GM19438 (cell line): ENCODE measurements around the gene CBFA2T3.

Source experiments
- ATAC-seq: cut with Tn5 transposase; IDR thresholded peaks from one replicate; pipeline ENCODE4 v1.9.1; 2021; ENCODE audit warnings: low read depth; ENCODE audit not compliant: unreplicated experiment

Gene CBFA2T3

DNA sequence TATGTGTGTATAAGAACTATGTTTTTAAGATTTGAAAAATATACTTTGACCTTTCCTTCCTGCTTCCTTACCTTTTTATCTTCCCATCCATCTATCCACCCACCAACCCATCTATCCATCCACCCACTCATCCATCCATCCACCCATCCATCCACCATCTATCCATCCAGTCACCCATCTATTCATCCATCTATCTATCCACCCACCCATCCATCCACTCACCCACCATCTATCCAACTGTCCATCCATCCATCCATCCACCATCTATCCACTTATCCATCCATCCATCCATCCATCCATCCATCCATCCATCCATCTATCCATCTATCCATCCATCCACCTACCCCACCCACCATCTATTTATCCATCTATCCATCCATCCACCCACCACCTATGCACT, 12.4 kb downstream of the CBFA2T3 start:
- no peak for ATAC-seq

DNA sequence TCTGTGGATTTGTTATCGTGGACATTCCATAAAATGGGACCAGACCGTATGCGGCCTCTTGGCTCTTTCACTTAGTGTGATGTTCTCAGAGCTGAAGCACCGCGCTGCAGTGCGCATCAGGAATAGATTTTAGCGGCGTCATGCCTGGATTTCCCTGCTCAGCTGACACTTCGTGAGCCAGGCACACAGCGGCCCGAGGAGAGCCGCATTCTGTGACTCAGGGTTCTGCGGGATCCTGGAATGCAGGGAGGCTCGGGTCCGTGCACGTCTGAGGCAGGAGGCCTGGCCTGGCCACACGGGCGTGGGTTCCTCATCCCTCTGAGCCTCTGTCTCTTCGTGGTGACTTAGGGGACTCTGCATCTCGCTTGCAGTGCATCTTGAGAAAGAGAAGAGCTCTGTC, 13.4 kb downstream of the CBFA2T3 start:
- ATAC-seq, result no peak

- ATAC-seq, result no peak
These were observed 14.4 kb downstream of the CBFA2T3 start for GRCh38 chr16:88962478-88963152.

GRCh38 chr16:88961011-88961410, 16.0 kb downstream of the CBFA2T3 start:
- ATAC-seq, result no peak

- no peak for ATAC-seq
These were observed 16.5 kb downstream of the CBFA2T3 start for GRCh38 chr16:88960516-88960915.

GRCh38 chr16:88959022-88959421, 18.0 kb downstream of the CBFA2T3 start:
- no peak for ATAC-seq

- no peak for ATAC-seq
These were observed 19.0 kb downstream of the CBFA2T3 start for GRCh38 chr16:88957887-88958577.

DNA sequence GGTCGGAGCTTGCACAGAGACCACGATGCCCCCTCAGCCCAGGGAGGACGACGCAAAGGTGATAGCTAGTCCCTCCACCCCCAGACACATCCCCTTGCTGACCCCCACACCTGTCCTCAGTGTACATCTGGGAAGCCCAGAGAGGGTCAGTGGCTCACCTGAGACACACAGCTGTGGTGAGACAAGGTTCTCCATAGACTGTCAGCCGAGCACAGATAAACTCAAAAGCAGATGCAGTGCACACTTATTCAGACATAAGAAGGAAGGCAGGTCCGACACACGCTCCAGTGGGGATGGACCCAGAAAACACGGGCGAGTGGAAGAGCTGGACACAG, 19.6 kb downstream of the CBFA2T3 start:
- no peak for ATAC-seq

DNA sequence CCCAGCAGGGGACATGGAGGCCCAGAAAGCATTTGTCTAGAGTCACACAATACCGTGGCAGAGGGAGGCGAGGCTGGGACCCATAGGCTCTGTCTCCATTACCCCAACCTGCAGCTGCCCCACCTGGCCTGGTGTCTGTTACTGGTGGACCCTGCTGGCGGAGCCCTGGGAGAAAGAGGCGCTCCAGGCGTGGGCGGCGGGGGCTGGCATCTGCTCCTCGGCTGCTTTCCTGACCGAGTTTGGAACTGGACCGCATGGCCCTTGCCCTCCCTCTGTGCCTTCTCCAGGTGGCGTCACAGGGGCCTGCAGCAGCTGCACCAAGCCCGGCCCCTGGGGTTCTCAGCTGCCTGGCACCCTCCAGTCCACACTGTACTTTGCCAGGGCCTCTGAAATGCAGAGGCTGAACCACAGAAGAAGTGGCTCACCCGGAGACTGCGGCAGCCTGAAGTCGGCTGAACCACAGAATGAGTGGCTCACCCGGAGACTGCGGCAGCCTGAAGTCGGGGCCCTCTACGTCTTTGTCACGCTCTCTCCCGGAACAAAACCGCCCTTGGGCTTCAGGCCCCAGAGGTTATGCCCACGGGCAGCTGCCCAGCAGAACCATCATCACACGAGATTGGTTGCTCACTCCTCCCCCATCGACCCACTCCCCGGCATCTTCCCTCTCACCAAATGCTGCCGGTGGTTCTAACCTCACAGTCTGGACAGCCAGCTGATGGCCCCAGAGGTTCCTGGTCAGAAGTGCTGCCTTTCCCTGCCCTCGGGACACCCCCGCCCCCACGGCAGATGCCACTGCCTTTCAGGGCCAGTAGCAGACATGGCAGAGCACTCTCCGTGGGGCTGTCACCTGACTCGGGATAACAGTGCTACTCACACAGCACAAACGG, 20.2 kb downstream of the CBFA2T3 start:
- no peak for ATAC-seq

DNA sequence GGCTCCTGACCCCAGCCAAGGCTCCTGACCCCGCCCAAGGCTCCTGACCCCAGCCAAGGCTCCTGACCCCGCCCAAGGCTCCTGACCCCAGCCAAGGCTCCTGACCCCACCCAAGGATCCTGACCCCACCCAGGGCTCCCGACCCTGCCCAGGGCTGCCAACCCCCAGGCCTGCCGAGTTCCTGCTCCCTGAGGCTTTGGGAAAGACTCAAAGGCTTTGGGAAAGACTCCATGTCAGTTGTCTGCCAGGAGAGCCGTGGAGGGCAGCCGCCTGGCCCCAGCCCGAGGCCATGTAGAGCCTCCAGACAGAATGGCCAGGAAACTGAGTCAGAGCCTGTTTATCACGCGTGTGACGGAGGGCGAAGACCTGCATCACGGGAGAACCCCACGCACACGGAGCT, 21.1 kb downstream of the CBFA2T3 start:
- no peak for ATAC-seq

GRCh38 chr16:88953003-88953690, 23.9 kb downstream of the CBFA2T3 start:
- no peak for ATAC-seq

GRCh38 chr16:88951989-88952388, 25.0 kb downstream of the CBFA2T3 start:
- no peak for ATAC-seq

DNA sequence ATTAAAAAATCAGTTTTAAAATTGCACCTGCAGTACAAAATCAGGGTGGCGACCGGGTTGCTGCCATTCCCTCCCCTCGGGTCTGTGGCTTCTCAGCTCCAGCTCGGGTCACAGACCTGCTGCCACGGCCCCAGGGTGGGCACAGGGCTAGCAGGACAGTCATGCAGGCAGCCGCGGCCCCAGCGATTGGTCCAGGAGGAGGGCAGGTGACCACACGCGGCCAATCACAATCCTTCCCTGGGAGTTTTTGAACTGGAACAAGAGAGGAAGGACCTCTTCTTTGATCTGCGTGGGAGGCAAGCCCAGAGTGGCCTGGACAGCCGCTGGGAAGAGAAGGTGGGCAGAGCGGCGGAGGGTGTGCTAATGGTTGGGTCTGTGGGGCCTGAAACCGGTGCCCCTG, 25.5 kb downstream of the CBFA2T3 start:
- no peak for ATAC-seq

- ATAC-seq, result no peak
These were observed 28.1 kb downstream of the CBFA2T3 start for GRCh38 chr16:88948781-88949490.

DNA sequence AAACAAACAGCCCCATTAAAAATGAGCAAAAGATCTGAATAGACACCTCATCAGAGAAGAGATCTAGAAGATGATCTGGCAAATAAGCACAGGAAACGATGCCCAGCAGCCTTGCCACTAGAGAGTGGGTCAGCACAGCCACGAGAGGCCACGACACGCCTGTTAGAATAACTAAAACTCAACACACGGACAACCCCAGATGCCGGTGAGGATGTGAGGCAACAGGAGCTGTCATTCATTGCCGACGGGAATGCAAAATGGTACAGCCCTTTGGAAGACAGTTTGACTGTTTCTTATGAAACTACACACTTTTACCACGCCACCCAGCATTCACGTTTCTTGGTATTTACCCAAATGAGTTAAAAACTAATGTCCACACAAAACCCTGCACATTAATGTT, 31.5 kb downstream of the CBFA2T3 start:
- no peak for ATAC-seq

GRCh38 chr16:88943741-88944140, 33.3 kb downstream of the CBFA2T3 start:
- no peak for ATAC-seq

DNA sequence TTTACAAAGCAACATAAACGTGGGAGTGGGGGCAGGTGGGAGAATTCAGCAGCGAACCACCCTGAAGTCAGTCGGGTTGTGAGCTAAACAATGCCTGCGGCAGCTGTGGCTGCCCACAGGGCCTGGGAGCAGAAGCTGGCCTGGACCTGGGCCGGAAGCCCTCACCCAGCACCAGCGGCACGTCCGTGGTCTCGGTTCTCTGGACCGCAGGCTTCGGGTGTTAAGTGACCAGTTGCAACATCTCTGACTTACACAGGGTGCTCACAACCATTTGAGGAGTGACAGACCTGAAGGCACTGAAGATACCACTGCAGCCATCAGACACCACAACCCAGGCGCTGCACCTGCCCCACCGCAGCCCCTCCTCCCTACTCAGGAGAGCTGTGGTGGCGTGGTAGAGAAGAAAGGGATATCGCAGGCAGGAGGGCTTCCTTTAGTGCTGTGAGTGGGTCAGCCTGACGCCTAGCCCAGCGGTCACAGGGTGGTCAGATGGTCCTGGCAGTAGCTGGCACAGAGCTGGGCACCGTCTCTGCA, 33.8 kb downstream of the CBFA2T3 start:
- no peak for ATAC-seq

DNA sequence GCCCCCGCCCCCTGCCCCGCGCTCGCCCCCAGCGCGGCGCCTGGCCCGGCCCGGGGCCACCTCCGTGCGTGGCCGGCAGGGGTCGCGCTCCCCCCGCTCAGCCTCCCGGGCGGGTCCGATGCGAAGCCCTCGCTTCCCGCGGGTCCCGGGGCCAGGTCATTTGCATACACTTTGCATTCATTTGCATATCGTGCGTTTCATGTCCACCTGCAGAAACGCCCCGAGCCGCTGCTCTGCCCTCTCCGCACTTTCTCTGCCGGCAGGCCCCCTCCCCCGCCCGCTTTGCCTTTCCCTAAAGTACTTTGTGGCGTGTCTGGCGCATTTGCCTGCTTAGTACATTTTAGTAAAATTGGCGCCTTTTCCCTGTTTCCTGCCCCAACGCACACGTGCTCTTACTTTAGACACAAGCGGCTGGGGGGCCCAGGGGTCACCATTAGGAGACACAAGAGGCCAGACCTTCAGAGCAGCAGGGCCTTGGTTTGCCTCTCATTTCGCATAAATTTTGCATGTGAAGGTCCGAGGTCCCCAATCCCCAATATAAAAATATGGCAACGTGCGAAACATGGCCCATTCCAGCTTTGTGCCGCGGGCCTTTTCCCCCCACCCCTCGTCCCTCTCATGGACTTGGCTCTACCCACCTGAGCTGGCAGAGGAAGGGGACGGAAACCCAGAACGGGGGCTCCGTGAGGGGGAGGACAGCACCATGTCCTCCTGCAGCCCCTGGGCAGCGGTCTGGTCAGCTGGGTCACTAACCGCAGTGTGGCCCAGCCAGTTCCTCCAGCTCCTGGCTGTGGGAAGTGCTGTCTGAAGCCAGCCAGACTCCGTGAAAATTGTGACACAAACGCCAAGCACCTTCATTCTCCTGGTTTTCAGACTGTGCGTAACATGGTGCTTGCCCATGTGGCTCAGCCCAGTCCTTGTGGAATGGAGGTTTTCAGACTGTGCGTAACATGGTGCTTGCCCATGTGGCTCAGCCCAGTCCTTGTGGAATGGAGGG, 34.8 kb downstream of the CBFA2T3 start:
- ATAC-seq, result no peak
